GM19468 (cell line): ENCODE results near the gene SENP7.
"Not testable (repeated sequence)": the region's sequence is repeated elsewhere in the genome, so short reads cannot be mapped to it uniquely, and the experiment has no call there.

Experiments used
- ATAC-seq: cut with Tn5 transposase; IDR thresholded peaks from one replicate; pipeline ENCODE4 v1.9.1; 2021; ENCODE audit warnings: mild to moderate bottlenecking, moderate library complexity, moderate number of reproducible peaks; ENCODE audit not compliant: unreplicated experiment; ENCODE audit errors: extremely low read depth

The SENP7 gene, protein sequence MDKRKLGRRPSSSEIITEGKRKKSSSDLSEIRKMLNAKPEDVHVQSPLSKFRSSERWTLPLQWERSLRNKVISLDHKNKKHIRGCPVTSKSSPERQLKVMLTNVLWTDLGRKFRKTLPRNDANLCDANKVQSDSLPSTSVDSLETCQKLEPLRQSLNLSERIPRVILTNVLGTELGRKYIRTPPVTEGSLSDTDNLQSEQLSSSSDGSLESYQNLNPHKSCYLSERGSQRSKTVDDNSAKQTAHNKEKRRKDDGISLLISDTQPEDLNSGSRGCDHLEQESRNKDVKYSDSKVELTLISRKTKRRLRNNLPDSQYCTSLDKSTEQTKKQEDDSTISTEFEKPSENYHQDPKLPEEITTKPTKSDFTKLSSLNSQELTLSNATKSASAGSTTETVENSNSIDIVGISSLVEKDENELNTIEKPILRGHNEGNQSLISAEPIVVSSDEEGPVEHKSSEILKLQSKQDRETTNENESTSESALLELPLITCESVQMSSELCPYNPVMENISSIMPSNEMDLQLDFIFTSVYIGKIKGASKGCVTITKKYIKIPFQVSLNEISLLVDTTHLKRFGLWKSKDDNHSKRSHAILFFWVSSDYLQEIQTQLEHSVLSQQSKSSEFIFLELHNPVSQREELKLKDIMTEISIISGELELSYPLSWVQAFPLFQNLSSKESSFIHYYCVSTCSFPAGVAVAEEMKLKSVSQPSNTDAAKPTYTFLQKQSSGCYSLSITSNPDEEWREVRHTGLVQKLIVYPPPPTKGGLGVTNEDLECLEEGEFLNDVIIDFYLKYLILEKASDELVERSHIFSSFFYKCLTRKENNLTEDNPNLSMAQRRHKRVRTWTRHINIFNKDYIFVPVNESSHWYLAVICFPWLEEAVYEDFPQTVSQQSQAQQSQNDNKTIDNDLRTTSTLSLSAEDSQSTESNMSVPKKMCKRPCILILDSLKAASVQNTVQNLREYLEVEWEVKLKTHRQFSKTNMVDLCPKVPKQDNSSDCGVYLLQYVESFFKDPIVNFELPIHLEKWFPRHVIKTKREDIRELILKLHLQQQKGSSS

DNA sequence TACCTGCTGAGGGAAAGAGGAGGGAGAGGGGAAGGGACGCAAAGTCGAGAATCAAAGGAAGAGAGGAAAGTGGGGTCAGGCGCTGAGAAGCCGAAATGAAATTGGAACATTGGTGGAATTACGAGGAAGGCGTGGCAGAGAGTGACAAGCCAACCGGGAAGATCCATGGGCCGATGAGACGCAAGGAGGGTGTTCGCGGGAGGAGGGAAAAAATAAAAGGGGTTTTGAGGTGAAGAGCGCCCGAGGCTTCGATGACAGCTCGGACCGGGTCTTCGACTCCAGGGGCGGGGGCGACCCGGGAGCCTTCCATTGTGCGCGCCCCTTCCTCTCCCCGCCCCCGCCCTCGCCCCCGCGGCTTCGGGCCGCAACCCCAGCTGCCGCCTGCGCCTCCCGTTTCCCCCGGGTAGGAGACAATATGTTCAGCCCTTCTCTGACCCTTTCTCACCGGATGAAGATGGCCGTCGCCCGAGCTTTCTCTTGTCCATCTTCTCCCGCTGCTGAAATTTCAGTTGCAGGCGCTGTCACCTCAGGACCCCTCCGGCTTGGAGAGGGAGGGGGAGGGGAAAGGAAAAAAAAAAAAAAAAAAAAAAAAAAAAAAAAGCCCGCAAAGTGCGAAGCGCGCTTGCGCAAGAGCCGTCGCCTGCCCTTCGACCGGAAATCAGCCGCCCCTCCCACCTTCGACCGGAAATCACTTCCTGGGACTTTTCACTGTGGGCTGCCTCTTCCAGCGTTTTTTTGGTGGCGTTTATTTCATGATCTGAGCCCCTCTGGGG lies at the start of gene SENP7:
SENP7 (minus strand) TSS at position 567 of the 773 bp plus-strand sequence; CDS start at position 485, 82 bp downstream.
- ATAC-seq, result peak; percentile 25

GRCh38 chr3:101561630-101562328 lies 48.8 kb upstream of the SENP7 start, which contains the start of gene TRMT10C:
TRMT10C (plus strand) TSS chr3:101561868; CDS start chr3:101564782, 2,914 bp downstream.
- ATAC-seq, result peak; percentile 99

DNA sequence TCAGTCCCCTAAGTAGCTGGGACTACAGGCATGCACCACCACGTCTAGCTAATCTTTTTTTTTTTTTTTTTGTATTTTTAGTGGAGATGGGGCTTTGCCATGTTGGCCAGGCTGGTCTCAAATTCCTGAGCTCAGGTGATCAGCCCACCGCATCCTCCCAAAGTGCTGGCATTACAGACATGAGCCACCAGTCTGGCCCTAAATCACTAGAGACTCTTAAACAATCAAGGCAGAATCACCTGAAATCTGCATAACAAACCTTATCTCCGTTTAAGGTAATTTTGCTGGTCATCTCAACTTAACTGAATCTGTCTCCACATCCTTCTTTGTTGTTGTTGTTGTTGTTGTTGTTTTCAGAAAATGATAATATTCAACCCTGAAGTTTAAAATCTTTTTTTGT lies 43.1 kb upstream of the SENP7 start:
- no peak for ATAC-seq

DNA sequence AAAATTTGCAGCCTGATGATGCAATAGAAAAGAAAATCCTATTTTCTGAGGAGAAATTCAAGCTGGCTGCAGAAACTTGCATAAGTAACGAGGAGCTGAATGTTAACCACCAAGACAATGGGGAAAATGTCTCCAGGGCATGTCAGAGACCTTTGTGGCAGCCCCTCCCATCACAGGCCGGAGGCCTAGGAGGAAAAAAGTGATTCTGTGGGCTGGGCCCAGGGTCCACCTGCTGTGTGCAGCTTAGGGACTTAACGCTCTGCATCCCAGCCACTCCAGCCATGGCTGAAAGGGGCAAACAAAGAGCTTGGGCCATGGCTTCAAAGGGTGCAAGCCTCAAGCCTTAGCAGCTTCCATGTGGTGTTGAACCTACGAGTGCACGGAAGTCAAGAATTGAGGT lies 40.4 kb upstream of the SENP7 start:
- not testable (repeated sequence) for ATAC-seq

DNA sequence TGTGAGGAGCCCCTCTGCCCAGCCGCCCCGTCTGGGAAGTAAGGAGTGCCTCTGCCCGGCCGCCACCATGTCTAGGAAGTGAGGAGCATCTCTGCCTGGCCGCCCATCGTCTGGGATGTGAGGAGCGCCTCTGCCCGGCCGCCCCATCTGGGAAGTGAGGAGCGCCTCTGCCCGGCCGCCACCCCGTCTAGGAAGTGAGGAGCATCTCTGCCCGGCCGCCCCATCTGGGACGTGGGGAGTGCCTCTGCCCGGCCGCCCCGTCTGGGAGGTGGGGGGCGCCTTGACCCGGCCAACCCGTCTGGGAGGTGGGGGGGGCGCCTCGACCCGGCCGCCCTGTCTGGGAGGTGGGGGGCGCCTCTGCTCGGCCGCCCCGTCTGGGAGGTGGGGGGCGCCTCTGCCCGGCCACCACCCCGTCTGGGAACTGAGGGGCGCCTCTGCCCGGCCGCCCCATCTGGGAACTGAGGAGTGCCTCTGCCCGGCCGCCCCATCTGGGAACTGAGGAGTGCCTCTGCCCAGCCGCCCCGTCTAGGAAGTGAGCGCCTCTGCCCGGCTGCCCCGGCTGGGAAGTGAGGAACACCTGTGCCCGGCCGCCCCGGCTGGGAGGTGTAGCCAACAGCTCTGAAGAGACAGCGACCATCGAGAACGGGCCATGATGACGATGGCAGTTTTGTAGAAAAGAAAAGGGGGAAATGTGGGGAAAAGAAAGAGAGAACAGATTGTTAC lies 38.5 kb upstream of the SENP7 start:
- not testable (repeated sequence) for ATAC-seq

DNA sequence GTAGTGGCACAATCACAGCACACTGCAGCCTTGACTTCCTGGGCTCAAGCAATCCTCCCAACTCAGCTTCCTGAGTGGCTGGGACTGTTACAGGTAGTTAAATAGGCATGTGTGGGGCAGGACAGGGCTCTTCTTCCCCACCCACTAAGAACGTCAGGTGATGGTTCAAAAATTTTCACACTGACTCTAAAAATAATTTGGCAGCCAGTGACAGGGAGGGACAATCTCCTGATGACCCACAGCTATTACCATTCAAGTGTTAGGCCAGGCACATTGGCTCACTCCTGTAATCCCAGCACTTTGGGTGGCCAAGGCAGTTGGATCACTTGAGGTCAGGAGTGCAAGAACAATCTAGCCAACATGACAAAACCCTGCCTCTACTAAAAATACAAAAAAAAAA lies 36.5 kb upstream of the SENP7 start:
- ATAC-seq, result no peak

DNA sequence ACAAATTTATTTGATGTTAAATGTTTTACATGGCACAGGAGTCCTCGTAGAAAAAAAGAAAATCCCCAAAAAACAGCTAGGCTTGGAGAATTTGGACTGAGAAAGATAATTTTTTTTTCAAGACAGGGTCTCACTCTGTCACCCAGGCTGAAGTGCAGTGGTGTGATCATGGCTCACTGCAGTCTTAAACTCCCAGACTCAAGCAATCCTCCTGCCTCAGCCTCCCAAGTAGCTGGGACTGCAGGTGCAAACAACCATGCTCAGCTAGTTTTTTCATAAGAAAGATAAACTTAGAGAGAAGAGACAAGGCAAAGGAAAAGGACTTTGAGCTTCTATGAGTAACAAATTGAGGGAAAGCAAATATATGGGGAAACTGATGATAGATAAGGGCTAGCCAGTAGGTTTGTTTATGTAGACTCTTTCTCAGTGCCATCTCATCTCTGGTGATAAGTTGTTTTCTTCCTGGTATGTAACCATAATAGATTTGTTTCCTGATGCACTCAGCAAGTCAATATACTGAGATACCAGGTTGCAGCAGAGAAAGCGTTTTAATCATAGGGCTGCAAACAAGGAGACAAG lies 35.6 kb upstream of the SENP7 start:
- ATAC-seq, result no peak

DNA sequence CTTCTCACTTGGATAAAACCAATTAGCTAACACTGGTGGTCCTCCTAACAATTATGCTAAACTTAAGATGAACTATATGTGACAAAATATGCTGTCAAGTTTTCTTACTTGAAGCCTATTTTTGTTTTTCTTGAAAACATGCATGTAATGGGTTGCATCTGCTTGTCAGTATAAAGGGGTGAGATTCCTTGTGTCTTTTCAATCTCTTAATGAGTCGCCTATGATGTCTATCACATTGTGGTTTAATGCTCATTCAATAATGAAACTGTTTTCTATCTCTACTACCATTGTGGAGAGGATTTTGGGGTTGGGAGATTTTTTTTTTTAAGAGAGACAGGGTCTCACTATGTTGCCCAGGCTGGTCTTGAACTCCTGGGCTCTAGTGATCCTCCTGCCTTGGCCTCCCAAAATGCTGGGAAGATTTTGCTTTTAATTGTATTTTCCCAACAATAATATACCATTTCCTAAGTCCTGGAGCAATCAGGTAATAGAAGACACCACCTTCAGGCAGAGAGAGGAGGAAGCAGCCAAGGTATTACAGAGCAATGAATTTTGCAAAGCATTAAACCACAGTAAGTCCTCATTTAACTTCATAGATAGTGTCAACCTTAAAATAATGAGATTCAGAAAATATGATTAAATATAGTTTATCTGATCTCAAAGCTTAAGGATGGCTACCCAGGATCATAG lies 31.3 kb upstream of the SENP7 start:
- ATAC-seq, result no peak

- ATAC-seq, result no peak
Observed at GRCh38 chr3:101542957-101543356, 29.9 kb upstream of the SENP7 start.

DNA sequence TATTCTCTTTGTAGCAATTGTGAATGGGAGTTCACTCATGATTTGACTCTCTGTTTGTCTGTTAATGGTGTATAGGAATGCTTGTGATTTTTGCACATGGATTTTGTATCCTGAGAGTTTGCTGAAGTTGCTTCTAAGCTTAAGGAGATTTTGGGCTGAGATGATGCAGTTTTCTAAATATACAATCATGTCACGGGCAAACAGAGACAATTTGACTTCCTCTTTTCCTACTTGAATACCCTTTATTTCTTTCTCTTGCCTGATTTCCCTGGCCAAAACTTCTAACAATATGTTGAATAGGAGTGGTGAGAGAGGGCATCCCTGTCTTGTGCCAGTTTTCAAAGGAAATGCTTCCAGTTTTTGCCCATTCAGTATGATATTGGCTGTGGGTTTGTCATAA lies 23.9 kb upstream of the SENP7 start:
- ATAC-seq, result not testable (repeated sequence)

- no peak for ATAC-seq
Observed at GRCh38 chr3:101536266-101536665, 23.3 kb upstream of the SENP7 start.

- ATAC-seq, result no peak
Observed at GRCh38 chr3:101535221-101535620, 22.2 kb upstream of the SENP7 start.

GRCh38 chr3:101533603-101533968 lies 20.6 kb upstream of the SENP7 start:
- no peak for ATAC-seq

DNA sequence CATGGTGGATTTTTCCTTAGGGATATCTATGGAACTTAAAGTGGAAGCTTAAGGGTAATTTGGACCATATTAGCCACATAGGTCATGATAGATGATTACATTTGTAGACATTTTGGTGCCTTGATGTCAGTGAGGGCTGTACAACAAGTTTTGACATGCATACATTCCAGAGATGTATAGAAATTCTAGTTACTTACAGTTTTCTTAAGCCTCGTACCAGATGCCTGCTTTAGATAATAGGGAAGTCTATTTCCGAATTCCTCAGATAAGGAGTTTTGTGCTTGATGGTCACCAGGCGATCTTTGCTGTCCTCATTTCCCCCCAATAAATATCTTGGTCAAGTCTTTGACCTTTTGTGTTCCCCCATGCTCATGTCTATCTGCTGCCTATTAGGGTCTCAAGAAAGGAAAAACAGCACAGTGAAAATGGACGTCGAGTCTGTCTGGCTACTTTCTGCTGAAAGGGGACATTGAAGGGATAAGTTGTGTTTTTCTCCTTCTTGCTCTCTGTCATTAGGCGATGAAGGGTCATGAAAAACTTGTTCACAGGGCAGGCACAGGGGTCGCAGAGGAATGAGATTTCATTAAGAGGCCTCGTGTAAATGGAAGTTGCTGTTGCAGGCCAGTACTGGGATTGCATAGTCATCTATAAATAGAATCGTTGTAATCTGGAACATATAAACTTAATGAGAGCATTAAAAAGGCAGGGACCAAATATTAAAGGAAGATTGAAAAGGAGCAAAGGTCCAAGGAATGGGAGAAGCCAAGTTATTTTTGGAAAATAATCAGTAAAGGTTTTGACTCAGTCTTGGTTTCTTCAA lies 20.0 kb upstream of the SENP7 start:
- no peak for ATAC-seq

DNA sequence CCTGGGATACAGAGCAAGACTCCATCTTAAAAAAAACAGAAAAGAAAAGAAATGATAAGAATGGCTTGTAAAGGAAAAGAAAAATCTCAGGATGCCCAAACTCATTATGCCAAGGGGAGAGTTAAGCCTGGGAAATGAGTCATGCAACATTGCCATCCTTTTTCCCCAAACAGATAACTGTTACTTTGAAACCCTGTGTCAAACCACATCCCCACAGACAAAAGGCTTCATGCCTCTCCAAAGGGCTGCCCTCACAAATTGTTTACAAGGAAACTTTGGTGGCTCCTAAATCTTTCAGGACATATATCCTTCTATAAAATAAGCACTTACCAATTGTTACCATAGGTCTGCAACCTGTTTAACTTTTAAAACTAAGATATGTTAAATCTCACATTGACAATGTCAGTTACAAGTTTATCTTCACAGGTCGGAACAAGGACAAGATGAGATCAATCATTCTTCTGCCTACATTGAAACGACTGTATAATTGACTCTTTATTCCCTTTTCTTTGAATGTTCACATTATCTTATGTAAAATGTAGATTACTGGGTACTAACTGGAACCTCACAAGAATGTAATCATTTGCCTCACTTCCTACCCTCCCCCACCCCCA lies 18.6 kb upstream of the SENP7 start:
- ATAC-seq, result no peak

DNA sequence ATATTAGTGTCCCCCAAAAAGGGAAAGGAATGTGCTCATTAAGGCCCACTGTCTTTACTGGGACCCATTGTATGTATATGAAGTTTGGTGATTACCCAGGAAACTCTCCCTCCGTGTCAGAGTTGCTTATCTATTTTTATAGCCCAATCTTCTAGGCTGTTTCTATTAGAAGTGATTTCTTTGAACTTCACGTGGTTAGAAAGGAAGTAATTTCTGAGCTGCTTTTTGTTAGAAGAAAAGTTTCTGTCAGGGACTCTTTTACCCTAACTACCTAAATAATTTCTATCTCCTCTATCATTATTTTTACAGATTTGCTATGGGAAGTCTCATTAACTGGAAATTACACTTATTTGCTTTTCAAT lies 17.7 kb upstream of the SENP7 start:
- no peak for ATAC-seq
